M059J (cell line): ENCODE measurements around the gene FOXO4. TPM values are rescaled to one million over a fixed set of nuclear protein-coding genes. Genes with fewer than 3 reads are reported as not detected.

ENCODE experiments used
- DNase-seq: peaks from one replicate; pipeline ENCODE4 v3.0.0-alpha.2; 2012; ENCODE audit warnings: low read depth
- total RNA-seq: library from RNA; depleted of rRNA; stranded (reverse); fragments of >200 nt; shearing (Covaris generic); gene quantifications from 2 replicates; pipeline ENCODE4 v1.2.3, GENCODE V29; 2014; rRNA removed

FOXO4 gene
- total RNA-seq, 1 experiment from 2014 or later, result 5.2 TPM

DNA sequence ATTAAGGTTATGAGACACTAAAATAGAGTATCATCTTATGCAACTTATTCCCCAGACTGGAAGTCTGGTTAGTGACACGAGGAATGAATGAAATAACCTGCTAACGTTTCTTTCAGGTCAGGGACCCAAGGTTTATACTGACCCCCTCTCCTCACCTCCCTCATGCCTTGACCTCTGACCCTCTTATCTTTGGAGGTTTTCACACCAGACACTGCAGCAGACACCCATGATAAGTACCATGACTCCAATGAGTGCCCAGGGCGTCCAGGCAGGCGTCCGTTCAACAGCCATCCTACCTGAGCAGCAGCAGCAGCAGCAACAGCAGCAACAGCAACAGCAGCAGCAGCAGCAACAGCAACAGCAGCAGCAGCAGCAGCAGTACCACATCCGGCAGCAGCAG lies 44.8 kb downstream of the FOXO4 start:
- DNase-seq, result no peak

GRCh38 chrX:71143508-71143907 lies 47.9 kb downstream of the FOXO4 start:
- DNase-seq, result peak; percentile 15

GRCh38 chrX:71144651-71145050 lies 49.0 kb downstream of the FOXO4 start, which contains the start of gene NLGN3:
Gene NLGN3, plus strand, starts transcription at chrX:71144841. Its CDS starts 2,909 bp downstream, at chrX:71147750.
- DNase-seq, result no peak

DNA sequence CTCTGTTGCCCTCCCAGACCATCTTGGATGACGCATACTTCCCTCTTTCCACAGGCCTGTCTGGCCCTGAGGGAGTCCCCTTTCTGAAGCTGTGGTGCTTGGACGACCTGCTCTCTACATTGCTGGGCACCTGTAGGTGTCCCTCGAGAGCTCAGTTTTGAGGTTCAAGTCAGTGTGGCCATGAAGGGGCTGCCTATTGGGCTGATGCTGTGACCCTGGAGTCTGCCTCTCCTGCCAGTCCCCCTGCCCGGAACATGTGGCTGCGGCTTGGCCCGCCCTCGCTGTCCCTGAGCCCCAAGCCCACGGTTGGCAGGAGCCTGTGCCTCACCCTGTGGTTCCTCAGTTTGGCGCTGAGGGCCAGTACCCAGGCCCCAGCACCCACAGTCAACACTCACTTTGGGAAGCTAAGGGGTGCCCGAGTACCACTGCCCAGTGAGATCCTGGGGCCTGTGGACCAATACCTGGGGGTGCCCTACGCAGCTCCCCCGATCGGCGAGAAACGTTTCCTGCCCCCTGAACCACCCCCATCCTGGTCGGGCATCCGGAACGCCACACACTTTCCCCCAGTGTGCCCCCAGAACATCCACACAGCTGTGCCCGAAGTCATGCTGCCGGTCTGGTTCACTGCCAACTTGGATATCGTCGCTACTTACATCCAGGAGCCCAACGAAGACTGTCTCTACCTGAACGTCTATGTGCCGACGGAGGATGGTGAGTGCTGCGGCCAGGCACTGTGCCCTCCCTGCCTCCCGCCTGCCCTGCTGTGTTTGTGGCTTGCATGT lies 52.0 kb downstream of the FOXO4 start:
- no peak for DNase-seq

DNA sequence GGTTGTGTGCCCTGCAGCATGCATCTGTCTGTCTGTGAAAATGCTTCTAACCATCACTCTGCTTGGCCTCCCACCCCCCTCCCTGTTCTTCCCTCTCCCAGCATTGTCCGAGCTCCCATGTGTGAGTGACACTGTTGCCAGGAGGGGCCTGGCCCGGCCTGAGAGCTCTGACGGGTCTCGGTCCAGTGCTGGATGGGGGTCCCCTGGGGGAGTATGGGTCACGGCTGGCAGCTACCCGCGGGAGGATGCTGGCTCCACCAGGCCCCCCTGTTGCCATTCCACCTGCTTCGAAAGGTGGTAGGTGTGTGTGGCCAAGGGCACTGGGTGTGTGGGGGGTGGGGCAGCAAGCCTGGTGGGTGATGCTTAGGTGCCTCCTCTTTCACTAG lies 52.6 kb downstream of the FOXO4 start:
- DNase-seq, result no peak

DNA sequence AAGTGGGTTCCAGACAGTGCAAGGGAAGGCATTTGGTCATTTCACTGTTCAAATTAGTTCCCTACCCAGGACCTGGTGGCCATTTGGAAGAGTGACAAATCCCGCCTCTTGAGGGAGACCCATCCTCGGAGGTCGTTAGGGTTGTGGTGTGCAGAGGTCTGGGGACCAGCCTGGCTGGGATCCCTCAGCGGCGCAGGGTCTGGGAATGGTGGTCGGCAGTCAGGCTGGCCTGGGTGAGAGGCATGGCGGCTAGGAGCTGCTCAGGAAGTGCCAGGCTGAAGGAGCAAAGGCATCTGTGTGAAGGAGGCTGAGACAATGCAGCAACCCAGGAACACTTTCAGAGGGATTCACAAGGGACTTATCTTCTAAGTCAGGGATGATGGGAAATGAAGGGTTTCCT lies 55.7 kb downstream of the FOXO4 start:
- no peak for DNase-seq

Other genes with a start within 250 kb of the FOXO4 start
- gene TEX11, start 187.1 kb upstream of the FOXO4 start, total RNA-seq, result not detected in 2 replicates
- gene SLC7A3, start 164.8 kb upstream of the FOXO4 start, total RNA-seq, result not detected in 2 replicates
- 93.5 and 100 TPM in 2 replicates for gene SNX12, start 27.5 kb upstream of the FOXO4 start, total RNA-seq
- not detected in 2 replicates for gene CXorf65, start 10.9 kb downstream of the FOXO4 start, total RNA-seq
- 2.8 and 5.3 TPM in 2 replicates for gene IL2RG, start 15.7 kb downstream of the FOXO4 start, total RNA-seq
- 19.6 and 42.5 TPM in 2 replicates for gene MED12, start 22.7 kb downstream of the FOXO4 start, total RNA-seq
- 0.10 and 0.15 TPM in 2 replicates for gene NLGN3, start 49.0 kb downstream of the FOXO4 start, total RNA-seq
- not detected in 2 replicates for gene GJB1, start 127.4 kb downstream of the FOXO4 start, total RNA-seq
- gene ZMYM3, start 158.3 kb downstream of the FOXO4 start, total RNA-seq, result 34.0 and 64.0 TPM in 2 replicates
- gene NONO, start 187.8 kb downstream of the FOXO4 start, total RNA-seq, result 628 and 786 TPM in 2 replicates
- 2.2 TPM in 1 of 2 replicates, not detected in the other for gene ITGB1BP2, start 205.9 kb downstream of the FOXO4 start, total RNA-seq